Inferior parietal cortex (tissue), 1 donor: ENCODE data around the gene PPP1R14D.

ENCODE experiments used
- DNase-seq: peaks from one replicate; pipeline ENCODE4 v3.0.0-alpha.2; 2016; ENCODE audit errors: extremely low spot score

PPP1R14D gene

DNA sequence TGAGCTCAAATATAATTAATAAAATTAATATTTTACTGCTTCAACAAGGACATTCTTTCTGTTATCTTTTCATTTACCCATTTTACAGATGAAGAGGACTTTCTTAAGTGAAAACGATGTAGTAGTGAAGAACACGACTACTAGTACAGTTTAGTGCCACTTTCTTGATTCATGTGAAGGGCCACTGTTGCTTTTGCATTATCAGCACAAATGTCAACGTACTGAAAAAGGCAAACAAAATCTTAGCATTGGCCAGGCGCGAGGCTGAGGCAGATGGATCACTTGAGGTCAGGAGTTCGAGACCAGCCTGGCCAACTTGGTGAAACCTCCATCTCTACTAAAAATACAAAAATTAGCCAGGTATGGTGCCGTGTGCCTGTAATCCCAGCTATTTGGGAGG, 9.5 kb downstream of the PPP1R14D start:
- no peak for DNase-seq

DNA sequence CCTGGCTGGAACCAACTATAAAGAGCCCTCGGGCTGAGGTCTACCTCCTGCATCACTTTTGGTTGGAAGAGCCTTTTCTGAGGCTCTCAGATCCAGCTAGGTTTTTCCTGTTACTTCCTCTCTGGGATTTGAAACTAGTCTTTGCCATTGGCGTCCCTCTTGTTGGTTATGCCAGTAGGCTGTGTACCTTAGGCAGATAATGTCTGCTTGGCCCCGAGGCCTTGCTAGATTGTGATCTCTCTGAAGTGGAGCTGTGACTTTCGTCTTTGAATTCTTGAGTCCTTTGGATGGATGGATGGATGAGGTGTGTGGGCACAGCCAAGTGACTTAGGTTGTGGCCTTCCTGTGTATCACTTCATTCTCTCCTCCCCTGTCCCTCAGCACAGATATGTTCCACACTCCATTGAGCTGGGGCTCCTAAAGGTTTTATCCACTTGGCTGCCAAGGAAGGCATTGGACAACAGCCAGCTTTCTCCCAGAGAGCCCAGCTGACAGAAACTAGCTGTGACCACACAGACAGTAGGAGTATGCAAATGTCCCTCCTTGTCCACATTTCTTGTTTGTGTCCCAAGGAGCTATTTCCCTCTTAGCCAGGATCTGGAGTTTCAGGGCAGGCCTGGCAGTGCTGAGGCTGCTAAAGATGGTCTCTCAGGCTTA, 13.3 kb downstream of the PPP1R14D start:
- DNase-seq, result peak; percentile 43

DNA sequence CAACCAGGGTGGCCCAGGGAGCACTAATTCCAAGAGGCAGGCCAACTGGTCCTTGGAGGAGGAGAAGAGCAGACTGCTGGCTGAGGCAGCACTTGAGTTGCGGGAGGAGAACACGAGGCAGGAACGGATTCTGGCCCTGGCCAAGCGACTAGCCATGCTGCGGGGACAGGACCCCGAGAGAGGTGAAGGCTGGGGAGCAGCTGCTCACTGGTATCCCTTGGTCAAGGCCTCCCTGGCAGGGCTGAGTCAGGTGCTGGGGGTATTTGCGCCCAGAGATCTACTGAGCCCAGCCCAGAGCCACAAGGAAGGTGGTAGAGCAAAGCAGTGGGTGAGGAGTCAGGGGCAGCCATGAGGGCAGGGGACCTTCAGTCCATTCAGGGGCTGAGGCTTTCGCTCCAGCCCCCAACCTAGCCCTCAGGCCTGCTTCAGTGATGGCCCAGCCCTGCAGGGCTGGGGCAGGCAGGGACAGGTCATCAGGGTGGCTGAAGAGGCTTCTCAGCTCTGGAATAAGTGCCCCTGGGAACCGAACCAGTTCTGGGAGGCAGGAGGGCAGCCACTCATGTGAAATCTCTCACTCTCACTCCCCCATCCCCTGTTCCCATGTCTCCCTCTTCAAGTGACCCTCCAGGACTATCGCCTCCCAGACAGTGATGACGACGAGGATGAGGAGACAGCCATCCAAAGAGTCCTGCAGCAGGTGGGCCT, 15.6 kb downstream of the PPP1R14D start:
- no peak for DNase-seq

DNA sequence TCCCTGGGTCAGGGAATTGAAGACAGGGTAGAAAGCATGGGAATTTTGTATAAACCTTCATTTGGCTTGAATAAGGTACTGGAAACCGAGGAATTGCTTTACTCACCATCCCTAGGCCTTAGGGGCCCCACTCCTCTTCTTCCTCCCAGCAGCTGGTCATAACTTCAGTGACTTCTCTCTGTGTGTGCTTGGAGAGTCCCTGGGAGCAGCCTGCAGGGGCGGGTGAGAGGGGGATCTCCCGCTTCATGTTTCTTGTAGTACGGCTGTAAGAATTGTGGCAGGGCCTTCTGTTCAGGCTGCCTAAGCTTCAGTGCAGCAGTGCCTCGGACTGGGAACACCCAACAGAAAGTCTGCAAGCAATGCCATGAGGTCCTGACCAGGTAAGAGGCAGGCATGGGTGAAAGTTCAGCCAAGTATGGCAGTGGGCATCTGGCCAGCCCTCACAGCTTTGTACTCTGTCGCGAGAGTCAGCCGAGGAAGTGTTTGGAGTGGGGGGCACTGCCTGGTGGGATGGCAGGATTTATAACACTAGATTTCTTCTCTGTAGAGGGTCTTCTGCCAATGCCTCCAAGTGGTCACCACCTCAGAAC, 19.6 kb downstream of the PPP1R14D start:
- no peak for DNase-seq

DNA sequence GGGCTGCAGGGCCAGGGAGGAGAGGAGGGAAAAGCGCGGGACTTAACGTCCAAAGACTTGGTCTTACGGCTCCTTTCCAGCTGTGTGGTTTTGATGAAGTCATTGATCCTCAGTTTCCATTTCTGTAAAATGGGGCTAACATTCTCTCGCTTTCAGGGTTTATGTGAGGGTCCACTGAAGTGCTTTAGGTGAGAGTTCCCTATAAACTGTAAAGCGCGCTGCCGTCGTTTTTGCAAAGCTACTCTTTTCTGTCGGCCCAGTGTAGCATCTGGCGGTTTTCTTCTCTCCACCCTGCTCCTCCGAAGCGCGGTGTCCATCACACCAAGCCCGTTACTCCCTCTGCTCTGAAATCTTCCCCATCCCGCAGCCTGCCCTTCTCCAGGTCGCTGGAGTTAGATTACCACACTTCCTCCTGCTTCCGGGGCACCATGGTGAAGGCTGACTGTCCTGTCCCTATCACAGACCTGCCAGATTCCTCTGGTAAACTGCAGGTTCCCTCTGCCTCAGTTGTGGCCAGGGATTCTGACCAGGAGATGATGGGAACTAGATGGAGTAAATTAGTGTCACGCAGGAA, 20.5 kb downstream of the PPP1R14D start:
- DNase-seq, result no peak

DNA sequence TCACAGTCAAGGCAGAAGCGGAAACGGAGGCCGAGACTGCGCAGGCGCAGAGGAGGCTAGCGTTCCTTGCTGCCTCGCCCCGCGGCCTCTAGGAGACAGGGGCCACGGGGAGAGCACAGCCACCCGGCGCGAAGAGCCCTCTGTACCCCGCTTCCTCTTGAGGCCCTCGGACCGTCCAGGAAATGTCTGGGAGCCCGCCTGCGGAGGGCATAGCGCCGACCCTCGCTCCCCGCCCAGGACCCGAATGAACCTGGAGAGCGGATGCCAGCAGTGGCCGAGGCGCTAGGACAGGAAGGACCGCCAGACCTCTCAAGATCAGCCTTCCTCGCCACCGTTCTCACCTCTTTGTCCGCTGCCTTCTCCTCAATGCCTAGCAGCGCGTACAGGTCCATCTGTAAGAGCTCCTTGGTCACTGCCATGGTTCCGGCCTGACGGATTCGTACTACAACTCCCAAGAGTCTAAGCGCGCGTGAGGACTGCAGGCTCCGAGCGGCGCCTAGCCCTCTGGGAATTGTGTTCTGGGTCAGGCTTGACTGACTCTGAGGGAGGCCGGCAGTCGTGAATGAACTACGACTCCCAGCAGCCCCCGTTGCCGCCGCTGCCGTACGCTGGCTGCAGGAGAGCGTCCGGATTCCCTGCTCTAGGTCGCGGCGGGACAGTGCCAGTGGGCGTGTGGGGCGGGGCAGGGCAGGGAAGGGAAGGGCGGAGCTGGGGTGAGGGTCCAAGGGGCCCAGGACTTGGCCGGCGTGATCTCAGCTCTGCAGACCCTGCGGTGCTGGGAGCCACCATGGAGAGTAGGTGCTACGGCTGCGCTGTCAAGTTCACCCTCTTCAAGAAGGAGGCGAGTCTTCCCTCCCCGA, 21.2 kb downstream of the PPP1R14D start, which contains the start of the genes DNAJC17 and ZFYVE19:
DNAJC17 (minus strand) TSS at position 446 of the 860 bp plus-strand sequence; CDS start at position 419, 27 bp downstream.
ZFYVE19 (plus strand) TSS at position 62 of the 860 bp plus-strand sequence; CDS start at position 563, 501 bp downstream.
- DNase-seq, result peak; percentile 97

DNA sequence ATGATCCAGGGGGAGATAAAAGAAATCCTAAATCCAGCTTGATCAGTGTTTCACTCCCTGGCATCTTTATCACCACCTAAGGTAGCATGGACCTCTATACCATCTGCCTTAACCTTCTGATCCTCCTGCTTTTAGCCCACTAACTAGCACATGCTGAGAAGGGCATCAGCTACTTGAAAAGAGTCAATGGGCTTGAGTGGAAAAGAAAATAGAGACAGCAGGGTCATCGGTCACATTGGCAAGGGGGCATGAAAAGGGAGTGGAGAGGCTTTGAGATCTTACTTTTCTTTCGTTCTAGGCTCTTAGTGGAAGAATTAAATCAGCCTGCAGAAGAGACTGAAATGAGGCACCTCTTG, 21.9 kb downstream of the PPP1R14D start:
- DNase-seq, result no peak

DNA sequence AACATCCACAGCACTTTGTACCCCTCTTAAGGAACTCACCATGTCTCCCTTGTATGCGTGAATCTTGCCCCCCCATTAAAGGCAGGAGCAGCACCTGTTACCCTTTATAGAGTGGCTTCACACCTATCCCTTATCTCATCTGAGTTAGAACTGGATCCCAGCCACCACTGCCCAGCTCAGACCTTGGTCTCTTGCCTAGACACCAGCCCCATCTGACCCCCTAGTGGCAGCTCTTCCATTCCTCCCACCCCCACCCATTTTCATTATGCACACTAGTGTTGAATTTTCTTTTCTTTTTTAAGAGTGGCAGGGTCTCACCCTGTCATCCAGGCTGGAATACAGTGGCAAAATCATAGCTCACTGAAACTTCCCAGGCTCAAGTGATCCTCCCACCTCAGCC, 24.8 kb downstream of the PPP1R14D start:
- DNase-seq, result no peak

DNA sequence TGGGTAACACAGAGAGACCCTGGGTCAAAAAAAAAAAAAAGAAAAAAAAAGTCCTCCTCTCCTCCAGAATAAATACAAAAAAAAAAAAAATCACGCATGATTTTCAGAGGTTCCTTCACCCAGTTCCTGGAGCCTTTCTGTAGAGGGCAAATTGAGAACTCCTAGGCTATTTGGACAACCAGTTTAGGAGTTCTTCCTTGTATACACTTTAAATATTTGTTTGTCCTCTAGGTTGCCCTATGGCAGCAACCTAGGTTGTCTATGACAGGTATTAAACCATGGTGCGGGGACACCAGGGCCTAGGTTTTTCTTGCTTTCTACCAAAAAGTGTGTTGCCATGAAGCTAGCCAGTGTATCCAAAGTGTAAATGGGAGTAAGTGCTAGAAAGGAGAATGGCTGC, 25.4 kb downstream of the PPP1R14D start:
- DNase-seq, result no peak

DNA sequence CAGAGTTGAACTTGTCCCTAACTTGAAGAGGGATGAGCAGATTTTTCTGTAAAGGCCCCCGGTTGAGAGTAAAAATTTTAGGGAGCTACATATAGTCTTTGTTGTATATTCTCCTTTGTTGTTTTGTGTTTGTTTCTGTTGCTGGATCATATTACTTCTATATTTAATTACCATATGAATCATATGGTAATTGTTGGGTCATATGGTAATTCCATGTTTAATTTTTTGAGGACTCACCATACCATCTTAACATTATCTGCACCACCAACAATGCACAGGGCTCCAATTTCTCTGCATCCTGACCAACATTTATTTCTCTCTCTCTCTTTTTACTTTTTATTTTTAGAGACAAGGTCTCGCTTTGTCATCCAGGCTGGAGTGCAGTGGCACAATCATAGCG, 29.0 kb downstream of the PPP1R14D start:
- no peak for DNase-seq

DNA sequence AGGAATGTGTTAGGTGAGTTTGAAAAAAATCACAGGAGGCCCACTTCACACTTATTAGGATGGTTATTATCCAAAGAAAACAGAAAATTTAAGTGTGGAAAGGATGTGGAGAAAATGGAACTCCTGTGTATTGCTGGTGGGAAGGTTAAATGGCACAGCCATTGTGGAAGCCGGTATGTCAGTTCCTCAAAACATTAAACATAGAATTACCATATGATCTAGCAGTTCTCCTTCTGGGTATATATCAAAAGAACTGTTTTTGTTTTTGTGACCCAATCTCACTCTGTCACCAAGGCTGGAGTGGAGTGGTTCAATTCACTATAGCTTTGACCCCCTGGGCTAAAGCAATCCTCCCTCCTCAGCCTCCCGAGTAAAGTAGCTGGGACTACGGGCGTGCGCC, 32.0 kb downstream of the PPP1R14D start:
- no peak for DNase-seq

DNA sequence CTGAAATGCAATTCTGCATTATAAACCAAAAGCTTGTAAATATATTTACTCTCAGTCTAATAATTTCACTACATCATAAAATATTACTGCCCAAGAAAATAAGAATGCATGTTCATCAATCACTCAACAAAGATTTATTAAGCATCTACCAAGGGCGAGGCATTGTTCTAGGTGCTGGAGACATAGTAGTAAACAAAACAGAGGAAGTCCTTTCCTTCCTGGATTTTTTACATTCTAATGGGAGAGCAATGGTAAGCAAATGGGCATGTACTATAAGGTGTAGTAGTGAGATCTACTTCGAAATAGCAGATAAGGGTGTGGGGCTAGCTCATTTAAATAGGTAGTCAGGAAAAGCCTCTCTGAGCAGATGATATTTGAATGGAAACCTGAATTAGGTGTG, 32.5 kb downstream of the PPP1R14D start:
- DNase-seq, result no peak

DNA sequence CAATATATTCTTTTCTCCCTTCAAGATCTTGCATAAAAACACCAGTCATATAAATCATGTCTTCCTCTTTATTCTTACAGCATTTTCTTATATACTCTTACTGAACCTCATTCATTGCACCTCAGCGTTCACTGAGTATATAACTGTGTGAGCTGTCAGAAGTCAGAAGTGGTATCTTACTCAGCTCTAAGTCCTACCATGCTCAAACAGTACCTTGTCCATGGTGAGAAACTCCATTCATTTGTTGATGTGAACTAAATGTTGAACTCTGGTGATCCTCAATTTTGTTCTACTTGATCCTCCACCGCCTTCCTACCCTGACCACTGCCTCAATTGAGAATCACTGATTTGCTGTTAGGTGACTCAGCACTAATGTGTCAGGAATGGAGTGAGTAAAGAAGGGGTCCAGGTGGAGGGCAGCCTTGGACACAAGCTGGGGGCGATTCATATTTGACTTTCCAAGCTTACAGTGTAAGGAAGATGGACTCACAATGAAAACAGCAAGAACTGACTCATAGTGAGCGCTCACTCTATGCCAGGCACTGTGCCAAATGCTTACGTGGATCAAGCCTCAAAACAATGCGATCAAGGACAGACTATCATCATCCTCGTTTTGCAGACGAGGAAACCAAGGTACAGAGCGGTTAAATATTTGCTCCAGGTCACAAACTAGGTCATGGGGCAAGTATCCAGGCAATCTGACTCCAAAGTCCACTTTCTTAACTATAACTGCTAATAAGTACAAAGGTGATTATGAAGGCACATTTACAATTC, 35.1 kb downstream of the PPP1R14D start:
- no peak for DNase-seq

DNA sequence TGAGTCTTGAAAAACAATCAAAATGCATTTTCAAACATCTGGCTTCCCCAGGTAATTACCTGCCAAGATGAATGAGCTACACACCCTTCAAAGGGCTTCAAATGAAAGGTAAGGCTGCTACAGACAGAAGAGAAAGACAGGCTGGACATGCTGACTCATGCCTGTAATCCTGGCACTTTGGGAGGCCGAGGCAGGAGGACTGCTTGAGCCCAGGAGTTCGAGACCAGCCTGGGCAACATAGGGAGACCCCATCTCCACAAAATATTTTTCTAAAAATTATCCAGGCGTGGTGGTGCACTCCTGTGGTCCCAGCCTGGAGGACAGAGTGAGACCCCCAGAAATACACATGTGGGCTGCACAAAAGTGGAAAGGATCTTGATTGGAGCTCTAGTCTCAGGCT, 36.1 kb downstream of the PPP1R14D start:
- no peak for DNase-seq

DNA sequence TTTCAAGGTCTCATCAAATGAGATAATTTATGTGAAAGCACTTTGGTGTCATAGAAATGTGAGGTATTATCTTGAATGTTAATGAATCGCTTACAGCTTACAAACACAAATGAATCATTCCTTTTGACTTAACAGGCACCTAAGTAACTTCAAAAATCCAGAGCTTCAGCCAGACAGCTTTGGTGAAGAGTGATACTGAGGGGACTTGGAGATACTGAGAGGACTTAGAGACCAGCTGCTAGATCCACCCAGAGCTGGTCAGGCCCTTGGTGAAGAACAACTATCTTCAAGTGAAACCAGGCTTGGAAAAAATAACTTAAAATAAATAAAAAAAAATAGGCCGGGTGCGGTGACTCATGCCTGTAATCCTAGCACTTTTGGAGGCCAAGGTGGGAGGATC, 37.8 kb downstream of the PPP1R14D start:
- no peak for DNase-seq

DNA sequence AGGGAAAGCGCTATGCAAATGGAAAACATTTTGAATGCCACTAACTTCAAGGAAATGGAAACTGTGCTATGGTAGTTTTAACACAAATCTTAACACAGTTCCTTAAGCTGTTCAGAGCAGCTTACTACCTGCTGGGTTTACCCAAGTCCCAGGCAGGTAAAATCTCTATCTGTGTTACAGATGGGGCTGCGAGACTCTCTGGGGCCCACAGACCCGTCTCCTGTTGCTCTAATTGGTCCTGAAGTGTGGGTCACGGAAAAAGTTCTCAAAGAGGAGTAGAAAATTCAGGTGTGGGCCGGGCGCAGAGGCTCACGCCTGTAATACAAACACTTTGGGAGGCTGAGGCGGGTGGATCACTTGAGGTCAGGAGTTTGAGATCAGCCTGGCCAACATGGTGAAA, 38.5 kb downstream of the PPP1R14D start:
- DNase-seq, result no peak

DNA sequence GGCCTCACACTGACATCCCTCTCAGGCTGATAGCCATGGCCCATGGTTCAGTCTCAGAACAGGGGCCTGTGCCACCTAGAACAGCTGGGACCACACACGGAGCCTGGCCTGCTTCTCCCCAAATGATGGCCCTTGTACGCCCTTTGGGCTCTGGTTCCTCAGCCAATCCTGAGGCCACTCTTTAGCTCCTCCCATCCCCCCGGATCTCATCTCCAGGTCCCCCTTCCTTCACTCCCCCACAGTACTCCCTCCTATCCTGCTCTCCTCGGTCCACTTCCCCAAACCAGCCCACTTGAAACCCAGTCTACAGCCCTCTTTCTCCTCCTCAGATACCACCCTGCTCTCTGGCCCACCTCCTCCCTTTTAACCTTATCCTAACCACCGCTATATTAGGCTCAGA, 39.4 kb downstream of the PPP1R14D start:
- DNase-seq, result no peak

DNA sequence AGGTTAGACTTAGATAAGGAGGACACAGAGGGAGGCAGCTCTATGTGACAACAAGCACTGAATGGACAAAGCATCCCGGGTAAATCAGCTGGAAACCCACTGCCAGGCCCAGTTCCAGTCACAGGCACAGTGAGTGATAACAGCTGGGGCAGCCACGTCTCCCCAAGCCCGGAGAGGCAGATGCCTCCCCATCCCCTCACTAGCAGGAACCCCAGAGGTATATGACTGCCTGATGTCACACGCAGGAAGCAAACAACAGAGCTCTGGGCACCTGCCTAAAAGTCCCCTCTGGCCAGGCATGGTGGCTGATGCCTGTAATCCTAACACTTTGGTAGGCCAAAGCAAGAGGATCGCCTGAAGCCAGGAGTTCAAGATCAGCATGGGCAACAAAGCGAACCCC, 40.5 kb downstream of the PPP1R14D start:
- no peak for DNase-seq

DNA sequence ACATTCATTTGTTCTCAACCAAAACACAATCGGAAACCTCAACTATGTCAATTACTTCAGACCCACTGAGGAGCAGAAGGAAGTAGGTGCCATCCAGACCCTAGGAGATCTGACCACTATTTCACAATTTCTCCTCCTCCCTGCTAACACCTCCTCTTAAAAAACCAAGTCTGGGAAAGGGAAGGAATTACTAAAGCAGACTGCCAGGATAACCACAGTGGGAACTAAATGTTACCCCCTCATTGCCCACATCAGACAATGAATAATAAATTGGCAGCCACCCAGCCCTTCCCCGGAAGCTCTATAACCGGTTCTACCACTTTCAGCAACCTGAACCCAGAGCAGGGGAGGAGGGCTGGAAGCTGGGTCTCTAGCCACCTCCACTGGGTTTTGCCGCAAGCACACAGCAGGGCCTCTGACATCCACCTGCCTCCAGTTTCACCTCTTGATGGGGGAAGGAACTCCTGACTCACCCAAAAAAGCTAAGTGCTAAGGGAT, 41.1 kb downstream of the PPP1R14D start:
- DNase-seq, result no peak

DNA sequence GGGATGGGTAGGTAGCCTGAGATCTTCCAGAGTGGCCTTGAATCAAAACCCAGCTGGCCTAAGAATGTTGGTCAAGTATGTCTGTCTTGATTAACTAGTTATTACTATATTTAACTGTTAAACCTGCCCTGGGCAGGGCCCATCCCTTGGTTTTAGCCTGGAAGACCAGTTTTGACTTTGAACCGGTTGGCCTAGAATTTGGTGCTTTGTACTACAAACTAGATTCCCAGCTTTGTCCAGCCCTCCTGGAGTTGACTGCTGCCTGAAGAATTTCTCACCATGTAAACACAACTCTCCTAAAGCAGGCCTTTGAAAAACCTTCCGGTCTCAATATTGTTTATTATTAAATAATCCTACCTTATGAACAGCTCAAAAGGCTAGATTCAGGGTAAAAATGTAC, 42.7 kb downstream of the PPP1R14D start:
- no peak for DNase-seq

DNA sequence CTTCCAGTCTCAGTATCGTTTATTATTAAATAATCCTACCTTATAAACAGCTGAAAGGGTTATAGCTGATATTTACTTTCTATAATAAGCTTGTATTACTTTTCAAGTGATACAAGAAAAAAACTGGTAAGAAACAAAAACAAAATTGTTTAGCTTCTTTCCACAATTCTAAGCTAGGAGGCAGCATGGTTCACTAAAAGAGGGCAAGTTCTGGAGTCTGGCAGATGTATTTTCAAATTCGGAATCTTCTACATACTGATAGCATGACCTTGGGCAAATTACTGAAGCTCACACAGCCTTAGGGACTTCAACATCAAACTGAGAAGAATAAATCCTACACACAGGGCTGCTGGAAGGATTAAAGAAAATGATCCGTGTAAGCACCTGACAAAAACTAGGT, 43.3 kb downstream of the PPP1R14D start:
- peak; percentile 2 for DNase-seq
